SK-N-SH (cell line): ENCODE measurements around the gene ENTPD6. TPM values are rescaled to one million over a fixed set of nuclear protein-coding genes. Genes with fewer than 3 reads are reported as not detected.

ENCODE experiments used
- CTCF ChIA-PET: fragments of 300-600, 350-600 bp; formaldehyde crosslinking; extraction: SDS; loops from one replicate; lab custom pipeline; 2021; lab: Yijun Ruan, JAX
- POLR2A ChIA-PET: fragments of 350-600 bp; sonication (Branson Sonifier 250); formaldehyde crosslinking; extraction: SDS; loops from one replicate; lab custom pipeline; 2020; ENCODE audit warnings: antibody characterized with exemption, inconsistent platforms; lab: Yijun Ruan, JAX
- DNase-seq: peaks from one replicate; pipeline ENCODE4 v3.0.0; 2012
- H2AFZ ChIP-seq: fragments of 200-600 bp; sonication (generic); 2 replicates; pipeline ENCODE4 v1.8.1; 2016; ENCODE audit warnings: antibody characterized with exemption, mild to moderate bottlenecking, low read depth
- H3F3A ChIP-seq: fragments of 200-600 bp; sonication (generic); replicated peaks from 2 replicates; pipeline ENCODE3; 2016; ENCODE audit warnings: antibody characterized with exemption, mild to moderate bottlenecking; ENCODE audit not compliant: insufficient read depth
- H3K27ac ChIP-seq, 2 experiments: fragments of 200-500 bp in 1 of 2; fragments of 200-600 bp in 1 of 2; sonication (Bioruptor generic) in 1 of 2; sonication (generic), shearing (Covaris generic) in 1 of 2; 2 replicates each; pipeline versions ENCODE4 v1.5.1 to v1.6.1; 2014 to 2016; ENCODE audit warnings: low read depth in 2 of 2, inconsistent platforms in 1 of 2, low read length in 1 of 2, mild to moderate bottlenecking in 1 of 2, mixed read lengths in 1 of 2
- H3K27me3 ChIP-seq: fragments of 200-600 bp; sonication (generic), shearing (Covaris generic); 2 replicates; pipeline ENCODE4 v1.6.1; 2016; ENCODE audit warnings: mixed run types; ENCODE audit not compliant: insufficient read depth
- H3K36me3 ChIP-seq, 2 experiments: fragments of 200-500 bp in 1 of 2; fragments of 200-600 bp in 1 of 2; sonication (Bioruptor generic) in 1 of 2; sonication (generic) in 1 of 2; replicated peaks in 1 of 2; 2 replicates each; pipeline versions ENCODE3 to v1.5.1; 2014 to 2016; ENCODE audit warnings: low read length in 1 of 2, mild to moderate bottlenecking in 1 of 2; ENCODE audit not compliant: insufficient read depth in 2 of 2, control insufficient read depth in 1 of 2
- H3K4me1 ChIP-seq, 2 experiments: fragments of 200-500 bp in 1 of 2; fragments of 200-600 bp in 1 of 2; sonication (Bioruptor generic) in 1 of 2; sonication (generic), shearing (Covaris generic) in 1 of 2; 2 replicates each; pipeline versions ENCODE4 v1.5.1 to v1.6.1; 2014 to 2016; ENCODE audit warnings: low read depth in 1 of 2, low read length in 1 of 2, mixed run types in 1 of 2; ENCODE audit not compliant: insufficient read depth in 2 of 2, control insufficient read depth in 1 of 2
- H3K4me2 ChIP-seq: fragments of 200-600 bp; sonication (generic), shearing (Covaris generic); 2 replicates; pipeline ENCODE4 v1.6.1; 2017; ENCODE audit warnings: mixed run types
- H3K4me3 ChIP-seq, 2 experiments: fragments of 200-500 bp in 1 of 2; fragments of 200-600 bp in 1 of 2; sonication (Bioruptor generic) in 1 of 2; sonication (generic), shearing (Covaris generic) in 1 of 2; 2 replicates each; pipeline versions ENCODE4 v1.5.1 to v1.8.1; 2014 to 2016; ENCODE audit warnings: low read depth in 2 of 2, inconsistent platforms in 1 of 2, low read length in 1 of 2, mild to moderate bottlenecking in 1 of 2, mixed read lengths in 1 of 2, moderate library complexity in 1 of 2
- H3K79me2 ChIP-seq: fragments of 200-600 bp; sonication (generic); 2 replicates; pipeline ENCODE4 v1.8.1; 2017; ENCODE audit warnings: mild to moderate bottlenecking; ENCODE audit not compliant: insufficient read depth
- H3K9ac ChIP-seq: fragments of 200-600 bp; sonication (generic); 2 replicates; pipeline ENCODE4 v1.6.1; 2017; ENCODE audit warnings: mixed run types
- H3K9me2 ChIP-seq: fragments of 200-600 bp; sonication (generic); 2 replicates; pipeline ENCODE4 v1.6.1; 2017; ENCODE audit warnings: mixed run types
- H3K9me3 ChIP-seq: fragments of 200-600 bp; sonication (generic); 2 replicates; pipeline ENCODE4 v1.6.1; 2017; ENCODE audit warnings: mixed run types, mild to moderate bottlenecking, moderate library complexity
- H4K20me1 ChIP-seq: fragments of 200-600 bp; sonication (generic); 2 replicates; pipeline ENCODE4 v1.6.1; 2017; ENCODE audit warnings: mild to moderate bottlenecking, mixed run types; ENCODE audit not compliant: insufficient read depth
- CHD2 ChIP-seq: fragments of 150-350 bp; IDR thresholded peaks from 2 replicates; pipeline ENCODE4 v1.6.1; 2018; ENCODE audit warnings: low read length; ENCODE audit not compliant: partially characterized antibody
- CTCF ChIP-seq: fragments of 200-600 bp; sonication (generic); IDR thresholded peaks from 2 replicates; pipeline ENCODE4 v1.6.1; 2017; ENCODE audit warnings: antibody characterized with exemption, mild to moderate bottlenecking, moderate library complexity
- FOSL2 ChIP-seq: IDR thresholded peaks from 2 replicates; pipeline ENCODE4 v1.4.0; 2012; ENCODE audit warnings: low read depth, mild to moderate bottlenecking, moderate library complexity, borderline replicate concordance
- FOXJ3 ChIP-seq: sonication (generic); formaldehyde crosslinking; IDR thresholded peaks from 2 replicates; pipeline ENCODE4 v1.5.1; 2020; ENCODE audit warnings: mild to moderate bottlenecking, missing genetic modification reagents
- FOXM1 ChIP-seq: IDR thresholded peaks from 2 replicates; pipeline ENCODE4 v1.4.0; 2012; ENCODE audit warnings: low read depth, mild to moderate bottlenecking
- GABPA ChIP-seq: IDR thresholded peaks from 2 replicates; pipeline ENCODE4 v1.4.0; 2012; ENCODE audit warnings: low read depth, mild to moderate bottlenecking
- JUND ChIP-seq: IDR thresholded peaks from 2 replicates; pipeline ENCODE4 v1.4.0; 2012
- PBX3 ChIP-seq: IDR thresholded peaks from 2 replicates; pipeline ENCODE4; 2012
- RCOR1 ChIP-seq: fragments of 150-350 bp; IDR thresholded peaks from 2 replicates; pipeline ENCODE4 v1.6.1; 2017; ENCODE audit warnings: antibody characterized with exemption, low read length
- REST ChIP-seq: IDR thresholded peaks from 2 replicates; pipeline ENCODE4 v1.6.1; 2012; ENCODE audit warnings: mild to moderate bottlenecking, low read depth, low read length, moderate library complexity
- RFX5 ChIP-seq: IDR thresholded peaks from 2 replicates; pipeline ENCODE4 v1.6.1; 2012; ENCODE audit warnings: mild to moderate bottlenecking, improper control_type of control experiment, low read length
- SIN3A ChIP-seq: IDR thresholded peaks from 2 replicates; pipeline ENCODE4 v1.6.1; 2012; ENCODE audit warnings: low read depth, mild to moderate bottlenecking, low read length, moderate library complexity, borderline replicate concordance
- SMC3 ChIP-seq: IDR thresholded peaks from 2 replicates; pipeline ENCODE4 v1.6.1; 2012; ENCODE audit warnings: low read depth, low read length, improper control_type of control experiment
- USF2 ChIP-seq: fragments of 150-350 bp; IDR thresholded peaks from 2 replicates; pipeline ENCODE4 v1.6.1; 2017; ENCODE audit warnings: antibody characterized with exemption, low read length, low read depth, borderline replicate concordance
- ZBTB33 ChIP-seq: IDR thresholded peaks from 2 replicates; pipeline ENCODE4 v1.4.0; 2012; ENCODE audit warnings: low read depth, borderline replicate concordance
- WGBS: methylation state at CpG from one replicate; pipeline ENCODE4 v1.1.6; 2017; ENCODE audit warnings: low lambda C conversion rate; 5-methylcytosine and 5-hydroxymethylcytosine counted together
- polyA plus RNA-seq, 3 experiments: library from polyadenylated mRNA; depleted of rRNA; stranded (reverse); fragments of >200 nt; gene quantifications; 2 replicates each; pipeline ENCODE4 v1.2.3, GENCODE V29; 2012

Gene ENTPD6
- polyA plus RNA-seq, 1 of the 3 experiments (the other 2 are of a cell fraction), result 76.1 TPM

- TF ChIP-seq CTCF (no peak), SIN3A (no peak), JUND (no peak), RCOR1 (no peak)
Measured at GRCh38 chr20:25188218-25188617, 7.3 kb upstream of the ENTPD6 start (continued).

GRCh38 chr20:25191051-25191450, 4.5 kb upstream of the ENTPD6 start:
- Histone ChIP-seq H3K9ac (no peak overlapping the region), H4K20me1 (no peaks in the 10 kb centered on the region), H3K36me3 (no peaks in the 10 kb centered on the region), H3F3A (no peaks in the 10 kb centered on the region), H2AFZ (no peak overlapping the region), H3K4me1 (peaks cover 0 to 19% of the 10 kb centered on the region in 2 experiments; a peak in 2 of 4 replicates), H3K4me2 (no peak overlapping the region), H3K27ac (no peak overlapping the region; a peak in 1 of 4 replicates), H3K4me3 (no peak overlapping the region), H3K27me3 (peaks cover 17% of the 10 kb centered on the region; the same call in 1 of the 2 replicates), H3K9me2 (no peaks in the 10 kb centered on the region), H3K79me2 (peaks cover 5% of the 10 kb centered on the region), H3K9me3 (no peaks in the 10 kb centered on the region)
- DNase-seq, result no peak
- CTCF ChIA-PET, result interaction anchor here (0.8 to 1.8 kb wide), 8 partner anchors 11 to 208 kb away, joined by 3 to 7 read pairs (median 3); no protein-coding TSS in a partner anchor
- 63% methylated on average over 1 of the region's 1 CpG for WGBS
- POLR2A ChIA-PET, result no interaction called here
- TF ChIP-seq RFX5, result no peak
- TF ChIP-seq REST, result no peak
- TF ChIP-seq GABPA, result no peak
- no peak for TF ChIP-seq PBX3
- TF ChIP-seq FOXM1, result no peak
- TF ChIP-seq SMC3, result no peak
- no peak for TF ChIP-seq FOSL2
- TF ChIP-seq USF2, result no peak
- no peak for TF ChIP-seq FOXJ3
- no peak for TF ChIP-seq ZBTB33
- TF ChIP-seq CHD2, result no peak
